CD1c-positive myeloid dendritic cell (primary cell): ENCODE results near the gene SPOP.

Experiments used
- DNase-seq: peaks from one replicate; pipeline ENCODE4 v3.0.0-alpha.2; 2016; ENCODE audit errors: extremely low spot score

The SPOP gene

GRCh38 chr17:49616086-49616485 lies 61.8 kb downstream of the SPOP start:
- no peak for DNase-seq

- no peak for DNase-seq
These were observed 64.6 kb downstream of the SPOP start for GRCh38 chr17:49613182-49613800.

GRCh38 chr17:49612726-49613125 lies 65.2 kb downstream of the SPOP start:
- DNase-seq: no peak

GRCh38 chr17:49610883-49611584 lies 66.9 kb downstream of the SPOP start:
- DNase-seq: no peak

GRCh38 chr17:49604314-49604869 lies 73.5 kb downstream of the SPOP start:
- no peak for DNase-seq

GRCh38 chr17:49603720-49604119 lies 74.2 kb downstream of the SPOP start:
- DNase-seq: no peak

- no peak for DNase-seq
These were observed 74.7 kb downstream of the SPOP start for GRCh38 chr17:49603238-49603637.

- DNase-seq: peak; percentile 7
These were observed 75.1 kb downstream of the SPOP start for GRCh38 chr17:49602783-49603182.

- no peak for DNase-seq
These were observed 76.9 kb downstream of the SPOP start for GRCh38 chr17:49600949-49601348.

- DNase-seq: no peak
These were observed 79.0 kb downstream of the SPOP start for GRCh38 chr17:49598918-49599317.

- no peak for DNase-seq
These were observed 79.8 kb downstream of the SPOP start for GRCh38 chr17:49597928-49598655.

GRCh38 chr17:49597436-49597835 lies 80.5 kb downstream of the SPOP start:
- DNase-seq: no peak

GRCh38 chr17:49596613-49597244 lies 81.2 kb downstream of the SPOP start:
- DNase-seq: no peak

GRCh38 chr17:49595980-49596379 lies 81.9 kb downstream of the SPOP start:
- no peak for DNase-seq

GRCh38 chr17:49595328-49595727 lies 82.6 kb downstream of the SPOP start:
- no peak for DNase-seq

- no peak for DNase-seq
These were observed 85.6 kb downstream of the SPOP start for GRCh38 chr17:49592263-49592662.

- no peak for DNase-seq
These were observed 87.0 kb downstream of the SPOP start for GRCh38 chr17:49590874-49591273.

GRCh38 chr17:49589577-49589927 lies 88.3 kb downstream of the SPOP start:
- no peak for DNase-seq

GRCh38 chr17:49588726-49589576 lies 88.9 kb downstream of the SPOP start:
- DNase-seq: no peak

- no peak for DNase-seq
These were observed 89.6 kb downstream of the SPOP start for GRCh38 chr17:49588312-49588711.

GRCh38 chr17:49587366-49588073 lies 90.4 kb downstream of the SPOP start:
- DNase-seq: no peak
